Measurements from ENCODE around the gene SCGB1C1.
"Not testable (repeated sequence)": the region's sequence is repeated elsewhere in the genome, so short reads cannot be mapped to it uniquely, and the experiment has no call there.

The SCGB1C1 gene

GRCh38 chr11:214083-214482, 21.2 kb downstream of the SCGB1C1 start:
- DNase-seq (ENCODE audit: low read depth) = no peak
- TF ChIP-seq, protein P1, sequence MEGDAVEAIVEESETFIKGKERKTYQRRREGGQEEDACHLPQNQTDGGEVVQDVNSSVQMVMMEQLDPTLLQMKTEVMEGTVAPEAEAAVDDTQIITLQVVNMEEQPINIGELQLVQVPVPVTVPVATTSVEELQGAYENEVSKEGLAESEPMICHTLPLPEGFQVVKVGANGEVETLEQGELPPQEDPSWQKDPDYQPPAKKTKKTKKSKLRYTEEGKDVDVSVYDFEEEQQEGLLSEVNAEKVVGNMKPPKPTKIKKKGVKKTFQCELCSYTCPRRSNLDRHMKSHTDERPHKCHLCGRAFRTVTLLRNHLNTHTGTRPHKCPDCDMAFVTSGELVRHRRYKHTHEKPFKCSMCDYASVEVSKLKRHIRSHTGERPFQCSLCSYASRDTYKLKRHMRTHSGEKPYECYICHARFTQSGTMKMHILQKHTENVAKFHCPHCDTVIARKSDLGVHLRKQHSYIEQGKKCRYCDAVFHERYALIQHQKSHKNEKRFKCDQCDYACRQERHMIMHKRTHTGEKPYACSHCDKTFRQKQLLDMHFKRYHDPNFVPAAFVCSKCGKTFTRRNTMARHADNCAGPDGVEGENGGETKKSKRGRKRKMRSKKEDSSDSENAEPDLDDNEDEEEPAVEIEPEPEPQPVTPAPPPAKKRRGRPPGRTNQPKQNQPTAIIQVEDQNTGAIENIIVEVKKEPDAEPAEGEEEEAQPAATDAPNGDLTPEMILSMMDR (IDR thresholded peaks at IDR 0.05; ENCODE audit: control insufficient read depth, insufficient read depth, low read depth, low read length, missing control alignments) = no peak
- no peak overlapping the region for H3K4me3 ChIP-seq (ENCODE audit: control insufficient read depth, low read depth, low read length)

- no peak overlapping the region for H3K4me3 ChIP-seq (ENCODE audit: control insufficient read depth, low read depth, low read length)
- TF ChIP-seq, protein P1 (IDR thresholded peaks at IDR 0.05; ENCODE audit: control insufficient read depth, insufficient read depth, low read depth, low read length, missing control alignments) = no peak
- no peak for DNase-seq (ENCODE audit: low read depth)
Observed at GRCh38 chr11:215581-216037, 22.7 kb downstream of the SCGB1C1 start.

DNA sequence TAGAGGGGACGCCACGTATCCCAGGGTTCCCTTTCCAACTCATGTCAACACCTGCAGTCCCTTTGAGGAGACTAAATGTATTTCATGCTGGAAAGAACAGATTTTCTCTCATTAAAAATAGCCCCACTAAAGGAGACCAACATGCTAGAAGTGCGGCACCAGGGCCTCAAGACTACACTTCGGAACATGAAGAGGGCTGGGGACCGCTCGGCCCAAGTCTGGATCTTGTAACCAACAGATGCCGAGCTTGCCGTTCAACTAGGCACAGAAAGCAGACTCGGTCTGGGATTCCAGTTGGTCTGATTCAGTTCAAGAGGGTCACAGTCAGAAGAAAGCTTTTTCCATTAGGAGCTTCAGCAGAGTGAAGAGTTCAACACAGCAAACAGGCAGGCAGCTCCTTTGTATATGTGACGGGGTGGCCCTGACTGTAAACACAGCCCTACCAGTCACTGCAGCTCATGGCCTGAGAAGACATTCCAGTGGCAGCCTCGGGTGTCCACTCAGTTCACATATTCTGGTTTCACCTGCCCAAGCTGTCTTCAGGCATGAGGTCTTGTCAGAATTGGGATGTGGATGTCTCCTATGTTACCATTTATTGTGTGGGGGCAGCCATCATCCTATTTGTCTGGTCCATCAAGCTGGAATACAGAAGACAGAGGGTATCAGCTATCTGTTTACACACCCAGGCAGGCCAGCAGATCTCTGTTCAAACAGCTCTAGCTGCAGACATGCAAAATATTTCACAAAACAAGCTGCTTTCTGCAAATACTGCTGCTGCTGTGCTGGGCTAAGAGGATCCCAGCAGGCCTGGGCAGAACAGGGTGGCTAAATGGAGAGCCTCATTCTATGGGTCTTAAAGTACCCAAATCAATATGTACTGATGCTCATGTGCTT, 23.4 kb downstream of the SCGB1C1 start:
- no peak overlapping the region for H3K4me3 ChIP-seq (ENCODE audit: control insufficient read depth, low read depth, low read length)
- no peak for DNase-seq (ENCODE audit: low read depth)
- TF ChIP-seq, protein P1 (IDR thresholded peaks at IDR 0.05; ENCODE audit: control insufficient read depth, insufficient read depth, low read depth, low read length, missing control alignments) = no peak

- H3K4me3 ChIP-seq (ENCODE audit: control insufficient read depth, low read depth, low read length) = no peak overlapping the region
- TF ChIP-seq, protein P1 (IDR thresholded peaks at IDR 0.05; ENCODE audit: control insufficient read depth, insufficient read depth, low read depth, low read length, missing control alignments) = no peak
- DNase-seq (ENCODE audit: low read depth) = no peak
Observed at GRCh38 chr11:217704-218103, 24.8 kb downstream of the SCGB1C1 start.

- no peak for DNase-seq (ENCODE audit: low read depth)
- H3K4me3 ChIP-seq (ENCODE audit: control insufficient read depth, low read depth, low read length) = no peak overlapping the region
- TF ChIP-seq, protein P1 (IDR thresholded peaks at IDR 0.05; ENCODE audit: control insufficient read depth, insufficient read depth, low read depth, low read length, missing control alignments) = no peak
Observed at GRCh38 chr11:218815-219593, 26.1 kb downstream of the SCGB1C1 start.

GRCh38 chr11:220641-221215, 27.9 kb downstream of the SCGB1C1 start:
- not testable (repeated sequence) for H3K4me3 ChIP-seq (ENCODE audit: control insufficient read depth, low read depth, low read length); DNase-seq (ENCODE audit: low read depth)
